HCT116 (cell line): ENCODE data around the gene KPNA4. TPM values are rescaled to one million over a fixed set of nuclear protein-coding genes. Genes with fewer than 3 reads are reported as not detected.

Experiments
- ATAC-seq: fragments of 200-7000 bp; cut with Tn5 transposase; 2 replicates; pipeline ENCODE4 v1.9.1; 2020; ENCODE audit warnings: mild to moderate bottlenecking, moderate library complexity
- BruUV-seq: library from RNA; stranded (reverse); fragments of 400-500 nt; replicated peaks from 2 replicates; lab custom pipeline; 2021; lab: Mats Ljungman, UMichigan
- CTCF ChIA-PET: fragments of 300-600 bp; sonication (Branson Sonifier 250); formaldehyde crosslinking; loops from one replicate; lab custom pipeline; 2021; ENCODE audit warnings: antibody characterized with exemption; lab: Charles Lee
- POLR2A ChIA-PET: fragments of 300-600, 350-600 bp; sonication (Branson Sonifier 250); formaldehyde crosslinking; loops from one replicate; lab custom pipeline; 2021; ENCODE audit warnings: antibody characterized with exemption; lab: Charles Lee
- RAD21 ChIA-PET, 2 experiments: fragments of 300-600 bp; sonication (Branson Sonifier 250); formaldehyde crosslinking; loops; one replicate each; lab custom pipeline; 2023; ENCODE audit warnings: low total read pairs in 2 of 2; ENCODE audit not compliant: uncharacterized antibody in 2 of 2, unreplicated experiment in 2 of 2, low non-redundant PET in 1 of 2; lab: Charles Lee
- DNase-seq: peaks from one replicate; pipeline ENCODE4 v3.0.0-alpha.2; 2010; ENCODE audit warnings: low read depth, low spot score
- H2AFZ ChIP-seq: fragments of 200-600 bp; shearing (Covaris generic), sonication (generic); 2 replicates; pipeline ENCODE4 v1.6.1; 2017; ENCODE audit warnings: low read depth, mixed run types, mixed read lengths, antibody characterized with exemption, low read length; ENCODE audit not compliant: poor library complexity, severe bottlenecking
- H3K27ac ChIP-seq: 2 replicates; pipeline ENCODE4 v1.5.1; 2012; ENCODE audit warnings: low read depth, low read length
- H3K27me3 ChIP-seq: fragments of 200-600 bp; sonication (generic); 2 replicates; pipeline ENCODE4 v1.6.1; 2016; ENCODE audit warnings: mixed run types, low read length, mixed read lengths; ENCODE audit not compliant: insufficient read depth
- H3K36me3 ChIP-seq, 2 experiments: fragments of 200-500 bp in 1 of 2; fragments of 200-600 bp in 1 of 2; sonication (Bioruptor generic) in 1 of 2; sonication (generic) in 1 of 2; 2 replicates each; pipeline versions ENCODE4 v1.5.1 to v1.6.1; 2014 to 2016; ENCODE audit warnings: low read length in 2 of 2, inconsistent platforms in 1 of 2, mixed read lengths in 1 of 2, mixed run types in 1 of 2; ENCODE audit not compliant: insufficient read depth in 2 of 2, control insufficient read depth in 1 of 2
- H3K4me1 ChIP-seq, 2 experiments: fragments of 200-600 bp in 1 of 2; sonication (generic) in 1 of 2; 2 replicates each; pipeline versions ENCODE4 v1.5.1 to v1.6.1; 2012 to 2017; ENCODE audit warnings: low read length in 2 of 2, inconsistent platforms in 1 of 2, mild to moderate bottlenecking in 1 of 2, mixed read lengths in 1 of 2, mixed run types in 1 of 2, moderate library complexity in 1 of 2; ENCODE audit not compliant: insufficient read depth in 2 of 2, control insufficient read depth in 1 of 2
- H3K4me2 ChIP-seq: fragments of 200-600 bp; sonication (generic); 2 replicates; pipeline ENCODE4 v1.6.1; 2017; ENCODE audit warnings: mixed run types, low read length, mixed read lengths
- H3K4me3 ChIP-seq, 2 experiments: fragments of 200-600 bp in 1 of 2; sonication (generic) in 1 of 2; replicated peaks in 1 of 2; 2 replicates each; pipeline ENCODE4 v1.5.1; 2011 to 2016; ENCODE audit warnings: low read length in 2 of 2, control low read depth in 1 of 2, low read depth in 1 of 2, mild to moderate bottlenecking in 1 of 2, mixed read lengths in 1 of 2, mixed run types in 1 of 2
- H3K79me2 ChIP-seq: fragments of 200-600 bp; sonication (generic); 2 replicates; pipeline ENCODE4 v1.6.1; 2017; ENCODE audit warnings: mild to moderate bottlenecking, mixed run types, low read length, moderate library complexity, mixed read lengths; ENCODE audit not compliant: insufficient read depth
- H3K9ac ChIP-seq: fragments of 200-600 bp; sonication (generic); 2 replicates; pipeline ENCODE4 v1.6.1; 2016; ENCODE audit warnings: low read length, mixed read lengths
- H3K9me2 ChIP-seq: fragments of 200-600 bp; sonication (generic), shearing (Covaris generic); 2 replicates; pipeline ENCODE4 v1.6.1; 2017; ENCODE audit warnings: mixed run types, mild to moderate bottlenecking, moderate library complexity; ENCODE audit not compliant: insufficient read depth
- H3K9me3 ChIP-seq, 2 experiments: fragments of 200-500 bp in 1 of 2; fragments of 200-600 bp in 1 of 2; sonication (Bioruptor generic) in 1 of 2; sonication (generic) in 1 of 2; 2 replicates each; pipeline ENCODE4 v1.6.1; 2014 to 2017; ENCODE audit warnings: low read length in 2 of 2, mixed read lengths in 2 of 2, inconsistent platforms in 1 of 2, low read depth in 1 of 2, mild to moderate bottlenecking in 1 of 2, mixed run types in 1 of 2, moderate library complexity in 1 of 2; ENCODE audit not compliant: control insufficient read depth in 1 of 2, insufficient read depth in 1 of 2
- H4K20me1 ChIP-seq: fragments of 200-600 bp; sonication (generic), shearing (Covaris generic); 2 replicates; pipeline ENCODE4 v1.6.1; 2017; ENCODE audit warnings: mixed run types, mild to moderate bottlenecking, moderate library complexity; ENCODE audit not compliant: insufficient read depth
- CTCF ChIP-seq, 3 experiments: fragments of 200-600 bp in 1 of 3; sonication (generic) in 1 of 3; IDR thresholded peaks in 2 of 3; conservative IDR thresholded peaks in 1 of 3; 2 replicates each; pipeline ENCODE4 v1.5.1; 2012 to 2017; ENCODE audit warnings: low read depth in 2 of 3, low read length in 2 of 3, antibody characterized with exemption in 1 of 3, borderline replicate concordance in 1 of 3, control low read depth in 1 of 3, mild to moderate bottlenecking in 1 of 3, mixed read lengths in 1 of 3, mixed run types in 1 of 3, moderate library complexity in 1 of 3; ENCODE audit not compliant: insufficient read depth in 1 of 3
- ELF1 ChIP-seq: IDR thresholded peaks from 2 replicates; pipeline ENCODE4 v1.6.1; 2012; ENCODE audit warnings: low read depth, borderline replicate concordance
- EZH2 ChIP-seq: fragments of 200-600 bp; sonication (generic); IDR thresholded peaks from 2 replicates; pipeline ENCODE4 v1.6.1; 2017; ENCODE audit warnings: antibody characterized with exemption, mixed run types
- JUND ChIP-seq: IDR thresholded peaks from 2 replicates; pipeline ENCODE4 v1.6.1; 2012
- MAX ChIP-seq: IDR thresholded peaks from 2 replicates; pipeline ENCODE4 v1.6.1; 2012
- POLR2A ChIP-seq: IDR thresholded peaks from 2 replicates; pipeline ENCODE4 v1.7.0; 2011; ENCODE audit warnings: borderline replicate concordance; ENCODE audit not compliant: insufficient read depth, insufficient read length; ENCODE audit errors: extremely low read depth
- POLR2AphosphoS5 ChIP-seq: IDR thresholded peaks from 2 replicates; pipeline ENCODE4 v1.6.1; 2011; ENCODE audit warnings: mild to moderate bottlenecking, low read depth, low read length, moderate library complexity
- RAD21 ChIP-seq: IDR thresholded peaks from 2 replicates; pipeline ENCODE4 v1.6.1; 2012; ENCODE audit warnings: low read depth, mild to moderate bottlenecking
- SRF ChIP-seq: IDR thresholded peaks from 2 replicates; pipeline ENCODE4 v1.6.1; 2012; ENCODE audit warnings: low read depth
- YY1 ChIP-seq: IDR thresholded peaks from 2 replicates; pipeline ENCODE4 v1.6.1; 2011; ENCODE audit warnings: low read length, low read depth, moderate library complexity, mild to moderate bottlenecking; ENCODE audit not compliant: insufficient replicate concordance; ENCODE audit errors: extremely low read depth
- ZBTB33 ChIP-seq: IDR thresholded peaks from 2 replicates; pipeline ENCODE4 v1.6.1; 2011; ENCODE audit warnings: mild to moderate bottlenecking, low read length, moderate library complexity; ENCODE audit not compliant: insufficient replicate concordance; ENCODE audit errors: extremely low read depth
- intact Hi-C: fragments of 100-400 bp; cut with micrococcal nuclease; formaldehyde crosslinking; loops from 2 replicates; pipeline ENCODE4 v1.10.0; 2022
- total RNA-seq: library from RNA; stranded (reverse); gene quantifications from one replicate; pipeline ENCODE4 v1.2.1, GENCODE V29; 2021; ENCODE audit not compliant: unreplicated experiment

Gene KPNA4
- total RNA-seq, 1 experiment from 2014 or later = 43.1 TPM

GRCh38 chr3:160586679-160587078 is 21.3 kb upstream of the KPNA4 start:
- BruUV-seq = no TSS peak
- H3K4me2 ChIP-seq = no peak overlapping the region
- no peaks in the 10 kb centered on the region for H3K9me3 ChIP-seq
- no peaks in the 10 kb centered on the region for H3K9me2 ChIP-seq
- H4K20me1 ChIP-seq = no peaks in the 10 kb centered on the region
- TF ChIP-seq RAD21 = no peak
- TF ChIP-seq CTCF (IDR thresholded peaks at IDR 0.05 in 2 of 3, conservative IDR thresholded peaks at IDR 0.05 in 1 of 3; ENCODE audit: borderline replicate concordance in 1 of 3, insufficient read depth in 1 of 3, low read depth in 2 of 3, low read length in 2 of 3) = no peak
- no peak for TF ChIP-seq ZBTB33
- no peak for TF ChIP-seq YY1
- TF ChIP-seq ELF1 = no peak
- no peak for TF ChIP-seq EZH2
- TF ChIP-seq MAX = no peak
- no peak for TF ChIP-seq POLR2A
- no peak for TF ChIP-seq POLR2AphosphoS5
- no peak for TF ChIP-seq SRF
- no peak for TF ChIP-seq JUND
- POLR2A ChIA-PET = no interaction called here
- DNase-seq (no peak), ATAC-seq (no peak)
- CTCF ChIA-PET = no interaction called here
- H3K27ac ChIP-seq = no peak overlapping the region
- no peaks in the 10 kb centered on the region for H3K27me3 ChIP-seq
- RAD21 ChIA-PET = no interaction called here
- intact Hi-C loops = no loop called here
- no peaks in the 10 kb centered on the region for H3K4me1 ChIP-seq
- H3K4me3 ChIP-seq = no peak overlapping the region
- no peaks in the 10 kb centered on the region for H3K36me3 ChIP-seq
- no peaks in the 10 kb centered on the region for H3K79me2 ChIP-seq
- no peak overlapping the region for H3K9ac ChIP-seq
- no peak overlapping the region for H2AFZ ChIP-seq
